OCI-LY3 (cell line): ENCODE data around the gene F2RL3.

Experiments
- CTCF ChIP-seq: fragments of 200-600, 300-600 bp; sonication (generic); IDR thresholded peaks from 2 replicates; pipeline ENCODE4 v1.5.1; 2014; ENCODE audit warnings: antibody characterized with exemption, low read length, low read depth
- EZH2phosphoT487 ChIP-seq: fragments of 200-600 bp; shearing (Covaris generic); IDR thresholded peaks from 2 replicates; pipeline ENCODE4 v1.6.1; 2018; ENCODE audit warnings: antibody characterized with exemption, mixed run types, low read depth

DNA sequence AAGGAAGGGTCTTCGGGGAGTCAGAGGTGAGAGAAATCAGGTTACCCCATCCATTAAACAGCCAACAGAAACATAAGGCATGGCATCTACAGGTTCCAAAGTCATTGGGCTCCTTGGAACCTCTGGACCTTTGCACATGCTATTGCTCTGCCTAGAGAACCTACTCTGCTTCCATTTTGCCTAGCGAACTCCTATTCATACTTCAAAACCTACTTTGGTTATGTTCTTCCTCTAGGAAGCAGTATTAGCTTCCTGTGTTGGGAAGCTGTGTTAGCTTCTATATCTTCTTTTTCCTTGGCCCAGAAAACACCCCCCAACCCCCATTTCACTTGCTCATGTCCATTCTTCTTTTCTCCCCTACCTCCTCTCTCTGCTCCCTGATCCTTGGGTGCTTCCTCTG, 39.6 kb downstream of the F2RL3 start:
- no peak for TF ChIP-seq CTCF
- no peak for TF ChIP-seq EZH2phosphoT487
